HUES64 (cell line): ENCODE measurements around the gene TECPR2.

ENCODE experiments used
- H3K27ac ChIP-seq: 2 replicates; pipeline ENCODE4 v1.7.0; 2013; ENCODE audit warnings: low read depth, low read length, inconsistent platforms
- H3K27me3 ChIP-seq: 2 replicates; pipeline ENCODE4 v1.6.1; 2013; ENCODE audit warnings: mild to moderate bottlenecking, low read length; ENCODE audit not compliant: insufficient read depth
- H3K36me3 ChIP-seq: 2 replicates; pipeline ENCODE4 v1.6.1; 2013; ENCODE audit warnings: mild to moderate bottlenecking, low read length; ENCODE audit not compliant: insufficient read depth
- H3K4me1 ChIP-seq: 2 replicates; pipeline ENCODE4 v1.6.1; 2013; ENCODE audit warnings: mild to moderate bottlenecking, low read length, moderate library complexity; ENCODE audit not compliant: insufficient read depth
- H3K4me3 ChIP-seq: 2 replicates; pipeline ENCODE4 v1.5.1; 2013; ENCODE audit warnings: mild to moderate bottlenecking, low read length, moderate library complexity
- H3K9ac ChIP-seq: 2 replicates; pipeline ENCODE4 v1.6.1; 2013; ENCODE audit warnings: mild to moderate bottlenecking, low read depth, low read length
- H3K9me3 ChIP-seq: 2 replicates; pipeline ENCODE4 v1.6.1; 2013; ENCODE audit warnings: low read depth, low read length; ENCODE audit not compliant: insufficient read depth
- WGBS: fragments of 150-250, 120-280 bp; methylation state at CpG from one replicate; pipeline ENCODE4 v1.1.7; 2013; ENCODE audit warnings: missing lambda C conversion rate; 5-methylcytosine and 5-hydroxymethylcytosine counted together

The TECPR2 gene

DNA sequence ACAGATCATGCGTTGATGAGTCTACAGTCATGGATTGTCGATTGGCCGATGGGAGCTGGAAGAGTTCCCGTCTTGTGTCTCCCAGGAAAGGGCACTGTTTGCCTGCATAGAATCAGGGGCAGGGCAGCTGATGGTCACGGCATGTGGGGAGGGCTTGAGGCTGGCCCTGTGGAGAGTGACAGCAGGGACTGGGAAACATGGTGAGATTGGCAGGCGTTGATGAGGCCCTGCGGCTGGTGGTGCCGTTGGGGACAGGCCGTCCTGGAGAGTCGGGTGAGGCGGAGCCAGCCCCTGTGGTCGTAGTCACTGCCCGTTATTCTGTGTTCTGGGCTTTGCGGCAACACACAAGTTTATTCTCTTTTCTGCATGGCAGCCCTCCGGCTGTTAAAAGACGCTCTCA lies 52.9 kb downstream of the TECPR2 start:
- Histone ChIP-seq H3K27ac (no peak overlapping the region), H3K36me3 (peaks cover 5% of the 10 kb centered on the region; the same call in 1 of the 2 replicates), H3K27me3 (no peaks in the 10 kb centered on the region), H3K4me1 (peaks cover 10% of the 10 kb centered on the region), H3K9me3 (no peaks in the 10 kb centered on the region), H3K4me3 (no peak overlapping the region), H3K9ac (no peak overlapping the region)
- WGBS: 87% methylated on average over 16 of the region's 16 CpGs

DNA sequence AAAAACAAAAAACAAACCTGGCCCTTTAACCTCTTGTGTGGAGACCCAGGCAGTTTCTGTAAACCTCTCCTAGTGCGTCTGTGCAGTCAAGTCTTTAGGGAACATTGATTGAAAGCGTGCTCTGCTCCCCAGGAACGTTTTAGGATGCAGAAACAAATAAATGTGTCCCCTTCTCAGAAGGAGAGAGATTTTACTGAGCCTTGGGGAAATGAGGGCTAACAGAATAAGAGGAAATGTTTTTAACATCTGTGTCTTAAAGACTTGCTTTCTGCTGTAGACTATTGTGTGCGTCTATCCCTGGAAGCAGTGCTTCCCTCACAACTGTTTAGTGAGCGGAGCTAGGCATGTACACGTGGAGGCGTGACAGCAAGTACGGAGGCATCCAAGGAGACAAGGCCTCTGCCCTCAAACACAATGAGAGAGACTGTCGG lies 54.3 kb downstream of the TECPR2 start:
- no peak overlapping the region for H3K9ac ChIP-seq
- no peak overlapping the region for H3K27ac ChIP-seq
- H3K4me1 ChIP-seq: peaks cover 5% of the 10 kb centered on the region
- H3K9me3 ChIP-seq: no peaks in the 10 kb centered on the region
- H3K36me3 ChIP-seq: peaks cover 3% of the 10 kb centered on the region; the same call in 1 of the 2 replicates
- WGBS: 91% methylated on average over 9 of the region's 9 CpGs
- H3K27me3 ChIP-seq: no peaks in the 10 kb centered on the region
- H3K4me3 ChIP-seq: no peak overlapping the region

DNA sequence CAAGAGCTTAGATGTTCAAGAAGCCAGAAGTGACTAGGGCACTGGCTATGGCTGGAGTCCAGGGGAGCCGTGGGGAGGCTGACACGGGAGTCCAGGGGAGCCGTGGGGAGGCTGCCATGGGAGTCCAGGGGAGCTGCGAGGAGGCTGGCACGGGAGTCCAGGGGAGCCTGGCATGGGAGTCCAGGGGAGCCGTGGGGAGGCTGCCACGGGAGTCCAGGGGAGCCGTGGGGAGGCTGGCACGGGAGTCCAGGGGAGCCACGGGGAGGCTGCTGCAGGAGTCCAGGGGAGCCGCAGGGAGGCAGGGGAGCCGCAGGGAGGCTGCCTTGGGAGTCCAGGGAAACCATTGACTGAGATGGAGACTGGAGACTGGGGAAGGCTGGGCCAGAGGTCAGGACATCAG lies 54.9 kb downstream of the TECPR2 start:
- WGBS: 94% methylated on average over 12 of the region's 12 CpGs

DNA sequence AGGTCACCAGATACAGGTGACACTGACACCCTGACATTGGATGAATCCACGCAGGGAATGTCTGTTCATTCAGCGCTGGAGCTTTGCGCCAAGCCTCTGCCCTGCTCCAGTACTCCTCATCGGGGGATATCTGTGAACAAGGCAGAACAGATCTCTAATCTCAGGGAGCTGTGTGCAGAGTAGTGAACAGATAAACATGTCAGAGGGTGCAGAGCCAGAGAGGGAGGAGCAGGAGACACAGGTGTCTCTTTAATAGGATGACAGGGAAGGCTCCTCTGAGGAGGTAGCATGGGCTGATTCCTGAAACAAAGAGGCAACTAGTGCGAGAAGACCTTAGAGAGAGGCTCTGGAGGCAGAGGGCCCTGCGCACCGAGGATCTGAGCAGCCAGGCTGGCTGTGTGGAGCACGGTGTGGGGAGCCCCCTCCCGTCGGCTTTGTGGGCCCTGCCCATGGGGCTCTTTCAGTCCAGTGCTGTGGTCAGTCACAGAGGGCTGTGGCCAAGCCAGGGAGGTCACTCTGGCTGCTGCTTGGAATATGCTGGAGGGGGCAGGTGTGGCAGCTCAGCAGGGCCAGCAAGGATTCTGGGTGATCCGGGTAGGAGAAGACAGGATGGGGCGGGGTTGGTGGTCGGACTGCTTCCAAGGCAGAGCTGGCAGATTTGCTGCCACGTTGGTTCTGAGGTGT lies 55.6 kb downstream of the TECPR2 start:
- Histone ChIP-seq H3K27me3 (no peaks in the 10 kb centered on the region), H3K9me3 (no peaks in the 10 kb centered on the region), H3K4me3 (no peak overlapping the region), H3K36me3 (peaks cover 3% of the 10 kb centered on the region; the same call in 1 of the 2 replicates), H3K4me1 (no peaks in the 10 kb centered on the region), H3K27ac (no peak overlapping the region), H3K9ac (no peak overlapping the region)
- 97% methylated on average over 14 of the region's 14 CpGs for WGBS

More for the DNA sequence above, 54.9 kb downstream of the TECPR2 start:
- Histone ChIP-seq H3K4me3 (no peak overlapping the region), H3K9ac (no peak overlapping the region), H3K36me3 (peaks cover 3% of the 10 kb centered on the region; the same call in 1 of the 2 replicates), H3K27me3 (no peaks in the 10 kb centered on the region), H3K9me3 (no peaks in the 10 kb centered on the region), H3K27ac (no peak overlapping the region), H3K4me1 (no peaks in the 10 kb centered on the region)

DNA sequence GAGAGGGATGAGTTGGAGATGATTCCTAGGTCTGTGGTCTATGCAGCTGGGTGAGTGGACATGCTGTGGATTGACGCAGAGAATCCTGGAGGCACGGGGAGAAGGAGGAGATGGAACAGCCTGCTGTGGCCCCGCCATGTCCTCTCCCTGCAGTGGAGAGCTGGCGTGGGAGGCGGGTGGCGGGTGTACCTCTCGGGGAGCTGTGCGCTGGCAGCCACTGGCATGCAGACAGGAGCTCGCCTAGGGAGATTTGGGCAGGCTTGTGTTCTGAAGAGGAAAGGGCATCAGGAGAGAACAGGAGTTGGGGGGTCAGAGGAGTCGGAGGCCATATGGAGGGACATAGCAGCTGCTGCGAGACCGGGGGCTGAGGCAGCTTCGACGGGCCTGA lies 56.1 kb downstream of the TECPR2 start:
- WGBS: 94% methylated on average over 14 of the region's 14 CpGs

DNA sequence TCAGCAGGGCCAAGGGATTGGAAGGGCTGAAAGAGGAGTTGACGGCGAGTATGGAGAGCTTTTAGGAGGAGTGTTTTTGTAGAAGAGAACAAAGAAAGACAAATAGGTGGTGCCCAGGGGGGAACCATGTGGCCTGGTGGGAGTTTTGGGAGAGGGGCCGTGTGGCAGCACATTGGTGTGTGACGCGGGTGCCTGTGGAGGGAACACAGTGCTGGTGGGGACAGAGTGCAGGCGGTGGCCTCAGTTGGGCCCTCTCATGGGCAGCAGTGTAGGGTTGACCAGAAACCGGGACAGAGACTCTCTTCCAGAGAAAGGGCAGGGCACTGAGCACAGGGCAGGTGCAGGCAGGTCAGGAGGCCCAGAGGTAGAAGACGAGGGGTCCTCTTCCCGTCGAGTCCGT lies 56.5 kb downstream of the TECPR2 start:
- no peak overlapping the region for H3K9ac ChIP-seq
- H3K27ac ChIP-seq: no peak overlapping the region
- peaks cover 5% of the 10 kb centered on the region; the same call in 1 of the 2 replicates for H3K36me3 ChIP-seq
- H3K4me3 ChIP-seq: no peak overlapping the region
- H3K27me3 ChIP-seq: no peaks in the 10 kb centered on the region
- no peaks in the 10 kb centered on the region for H3K4me1 ChIP-seq
- no peaks in the 10 kb centered on the region for H3K9me3 ChIP-seq
- 93% methylated on average over 11 of the region's 11 CpGs for WGBS

More for the DNA sequence above, 56.1 kb downstream of the TECPR2 start:
- no peaks in the 10 kb centered on the region for H3K4me1 ChIP-seq
- H3K9me3 ChIP-seq: no peaks in the 10 kb centered on the region
- peaks cover 5% of the 10 kb centered on the region; the same call in 1 of the 2 replicates for H3K36me3 ChIP-seq
- H3K27me3 ChIP-seq: no peaks in the 10 kb centered on the region
- no peak overlapping the region for H3K27ac ChIP-seq
- H3K4me3 ChIP-seq: no peak overlapping the region
- H3K9ac ChIP-seq: no peak overlapping the region

DNA sequence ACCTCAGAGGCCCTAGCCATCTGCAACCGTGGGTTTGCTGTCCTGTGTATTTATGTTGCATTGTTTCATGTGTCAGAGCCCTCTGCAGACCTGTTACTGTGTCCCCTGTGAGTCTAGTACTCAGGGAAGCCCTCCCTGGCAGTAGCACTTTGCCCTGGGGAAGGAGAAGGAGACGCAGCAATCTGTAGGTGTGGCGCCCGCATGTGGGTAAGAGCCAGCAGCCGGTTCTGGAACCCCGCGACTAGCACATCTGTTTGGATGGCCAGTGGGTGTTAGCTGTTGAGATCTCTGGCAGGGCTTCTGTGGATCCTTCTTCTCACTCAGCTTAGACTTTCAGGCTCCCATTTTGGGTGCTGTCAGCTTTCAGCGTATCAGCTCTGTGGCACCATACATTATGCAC lies 57.0 kb downstream of the TECPR2 start:
- Histone ChIP-seq H3K27ac (no peak overlapping the region), H3K9ac (no peak overlapping the region), H3K27me3 (no peaks in the 10 kb centered on the region), H3K36me3 (peaks cover 5% of the 10 kb centered on the region; the same call in 1 of the 2 replicates), H3K4me1 (no peaks in the 10 kb centered on the region), H3K4me3 (no peak overlapping the region), H3K9me3 (no peaks in the 10 kb centered on the region)
- WGBS: 93% methylated on average over 8 of the region's 8 CpGs

DNA sequence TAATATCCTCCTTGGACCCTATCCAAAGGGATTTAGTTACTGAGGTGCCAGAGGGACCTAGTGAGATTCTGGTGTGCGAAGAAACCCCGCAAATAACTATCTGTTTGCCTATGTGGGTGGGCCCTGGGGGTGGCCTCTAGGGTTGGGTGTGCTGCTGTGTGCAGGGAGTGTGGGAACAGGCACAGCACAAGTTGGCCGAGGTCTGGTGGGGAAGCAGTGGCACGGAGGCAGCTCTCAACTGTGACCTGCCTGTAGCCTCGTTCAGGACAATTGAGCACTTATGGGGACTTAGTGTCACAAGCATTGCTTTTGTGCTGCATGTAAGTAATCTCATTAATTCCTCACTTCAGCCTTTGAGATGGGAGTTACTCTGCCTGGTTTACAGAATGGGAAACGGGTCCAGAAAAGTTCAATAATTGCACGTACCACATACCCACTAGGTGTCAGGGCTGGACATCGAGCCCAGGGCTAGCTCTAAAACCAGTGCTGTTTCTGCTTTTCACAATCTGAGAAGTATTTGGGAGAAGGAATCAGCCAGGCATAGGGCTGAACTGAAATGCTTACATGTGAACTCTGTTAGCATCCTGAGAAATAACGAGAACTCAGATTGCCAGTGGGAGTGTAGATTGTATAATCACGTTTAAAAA lies 58.8 kb downstream of the TECPR2 start:
- Histone ChIP-seq H3K27ac (no peak overlapping the region), H3K9me3 (no peaks in the 10 kb centered on the region), H3K9ac (no peak overlapping the region), H3K36me3 (0 out of 2 replicates have a peak, but pooled peaks cover 2% of the 10 kb centered on the region), H3K4me3 (no peak overlapping the region), H3K4me1 (no peaks in the 10 kb centered on the region), H3K27me3 (no peaks in the 10 kb centered on the region)
- WGBS: 93% methylated on average over 10 of the region's 10 CpGs

DNA sequence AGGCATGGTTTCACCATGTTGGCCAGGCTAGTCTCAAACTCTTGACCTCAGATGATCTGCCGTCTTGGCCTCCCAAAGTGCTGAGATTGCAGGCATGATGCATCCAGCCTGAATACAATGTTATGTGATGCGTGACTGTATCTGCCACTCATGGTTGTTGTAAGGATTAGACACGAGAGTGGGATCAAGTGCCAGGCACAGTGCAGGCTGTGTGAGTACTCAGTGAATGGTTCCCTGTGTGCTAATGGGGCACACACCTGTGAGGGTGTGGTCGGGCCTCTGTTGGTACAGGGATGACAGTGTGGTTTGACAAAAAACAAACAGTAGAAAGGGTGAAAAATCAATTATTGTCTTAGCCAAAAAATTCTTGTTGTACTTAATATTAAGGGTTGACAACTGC lies 61.8 kb downstream of the TECPR2 start:
- peaks cover 7% of the 10 kb centered on the region; the same call in 1 of the 2 replicates for H3K36me3 ChIP-seq
- no peak overlapping the region for H3K4me3 ChIP-seq
- no peak overlapping the region for H3K27ac ChIP-seq
- H3K27me3 ChIP-seq: no peaks in the 10 kb centered on the region
- WGBS: 91% methylated on average over 4 of the region's 4 CpGs
- H3K9me3 ChIP-seq: no peaks in the 10 kb centered on the region
- no peaks in the 10 kb centered on the region for H3K4me1 ChIP-seq
- H3K9ac ChIP-seq: no peak overlapping the region

DNA sequence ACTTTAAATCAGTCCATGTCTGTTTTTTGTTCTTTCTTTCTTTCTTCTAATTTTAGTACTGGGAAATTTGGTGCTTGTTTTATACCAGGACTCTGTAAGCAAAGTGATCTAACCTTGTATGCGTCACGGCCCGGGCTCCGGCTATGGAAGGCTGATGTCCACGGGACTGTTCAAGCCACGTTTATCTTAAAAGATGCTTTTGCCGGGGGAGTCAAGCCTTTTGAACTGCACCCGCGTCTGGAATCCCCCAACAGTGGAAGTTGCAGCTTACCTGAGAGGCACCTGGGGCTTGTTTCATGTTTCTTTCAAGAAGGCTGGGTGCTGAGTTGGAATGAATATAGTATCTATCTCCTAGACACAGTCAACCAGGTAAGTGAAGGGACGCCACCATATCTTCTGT lies 62.2 kb downstream of the TECPR2 start:
- Histone ChIP-seq H3K9me3 (no peaks in the 10 kb centered on the region), H3K4me3 (no peak overlapping the region), H3K27ac (no peak overlapping the region), H3K27me3 (no peaks in the 10 kb centered on the region), H3K4me1 (no peaks in the 10 kb centered on the region), H3K36me3 (peaks cover 7% of the 10 kb centered on the region; the same call in 1 of the 2 replicates), H3K9ac (no peak overlapping the region)
- 97% methylated on average over 10 of the region's 10 CpGs for WGBS

DNA sequence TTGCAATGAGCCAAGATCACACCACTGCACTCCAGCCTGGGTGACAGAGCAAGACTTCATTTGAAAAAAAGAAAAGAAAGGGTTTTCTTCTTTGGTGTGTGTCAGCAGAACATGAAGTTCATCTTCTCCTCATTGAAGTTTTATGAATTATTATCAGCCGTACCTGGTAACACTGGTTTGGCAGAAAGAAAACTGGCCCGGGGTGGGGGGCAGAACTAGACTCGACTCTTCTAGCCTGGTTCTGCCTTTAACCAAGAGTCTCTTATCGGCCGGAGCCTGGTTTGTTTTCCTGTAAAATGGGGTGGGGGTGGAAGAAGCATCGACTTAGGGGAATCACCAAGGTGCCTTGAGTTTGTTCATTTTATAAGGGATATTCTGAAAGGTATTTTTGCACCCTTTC lies 64.1 kb downstream of the TECPR2 start:
- H3K4me1 ChIP-seq: no peaks in the 10 kb centered on the region
- peaks cover 7% of the 10 kb centered on the region; the same call in 1 of the 2 replicates for H3K36me3 ChIP-seq
- WGBS: 91% methylated on average over 6 of the region's 6 CpGs
- H3K27ac ChIP-seq: no peak overlapping the region
- no peak overlapping the region for H3K4me3 ChIP-seq
- H3K27me3 ChIP-seq: no peaks in the 10 kb centered on the region
- H3K9me3 ChIP-seq: no peaks in the 10 kb centered on the region
- H3K9ac ChIP-seq: no peak overlapping the region
